Stomach (tissue), 9 donors: Measurements from ENCODE around the gene SLC4A2. TPM values are rescaled to one million over a fixed set of nuclear protein-coding genes. Genes with fewer than 3 reads are reported as not detected.

Experiments
- DNase-seq, 2 donors: peaks; one replicate each; pipeline versions ENCODE4 v3.0.0 to v3.0.0-alpha.2; 2013 to 2019
- H3K27ac ChIP-seq, 5 donors: fragments of 200-600 bp in 4 of 5; sonication (generic) in 4 of 5; one replicate each; pipeline ENCODE4 v1.5.1; 2013 to 2019; ENCODE audit warnings: mild to moderate bottlenecking in 1 of 5, moderate library complexity in 1 of 5
- H3K27me3 ChIP-seq, 3 donors: fragments of 200-600 bp; sonication (generic); one replicate each; pipeline ENCODE4 v1.5.1; 2017 to 2019; ENCODE audit warnings: mixed run types in 1 of 3
- H3K36me3 ChIP-seq, 4 donors: fragments of 200-600 bp; sonication (generic); 1 replicate in 3 of 4; 2 replicates in 1 of 4; pipeline ENCODE4 v1.5.1; 2016 to 2019
- H3K4me1 ChIP-seq, 4 donors: fragments of 200-600 bp; sonication (generic); one replicate each; pipeline ENCODE4 v1.5.1; 2016 to 2019
- H3K4me3 ChIP-seq, 4 donors: fragments of 200-600 bp; sonication (generic) in 3 of 4; one replicate each; pipeline ENCODE4 v1.5.1; 2016 to 2019; ENCODE audit warnings: mild to moderate bottlenecking in 1 of 4
- H3K9me3 ChIP-seq, 4 donors: fragments of 200-600 bp; sonication (generic); one replicate each; pipeline ENCODE4 v1.5.1; 2016 to 2019
- CTCF ChIP-seq, 7 experiments: fragments of 450-650 bp in 4 of 7; fragments of 200-600 bp in 3 of 7; sonication (generic) in 3 of 7; IDR thresholded peaks; one replicate each; pipeline ENCODE4 v1.5.1; 2016 to 2019; ENCODE audit warnings: antibody characterized with exemption in 7 of 7, control low read depth in 2 of 7, mild to moderate bottlenecking in 1 of 7
- EP300 ChIP-seq: sonication (generic); formaldehyde crosslinking; IDR thresholded peaks from one replicate; pipeline ENCODE4 v1.6.1; 2017; ENCODE audit warnings: antibody characterized with exemption
- POLR2A ChIP-seq, 4 donors: fragments of 450-650 bp; IDR thresholded peaks; one replicate each; pipeline ENCODE4 v1.6.1; 2016; ENCODE audit warnings: antibody characterized with exemption in 4 of 4, control low read depth in 2 of 4, mild to moderate bottlenecking in 1 of 4, moderate library complexity in 1 of 4
- POLR2AphosphoS5 ChIP-seq, 3 donors: sonication (generic); formaldehyde crosslinking; IDR thresholded peaks; one replicate each; pipeline ENCODE4 v1.6.1; 2016; ENCODE audit warnings: antibody characterized with exemption in 3 of 3
- WGBS, 5 donors: extraction: QIAGEN DNeasy Blood & Tissue Kit in 3 of 5; methylation state at CpG; one replicate each; pipeline versions ENCODE4 v1.1.5 to v1.1.7; 2013 to 2018; 5-methylcytosine and 5-hydroxymethylcytosine counted together
- intact Hi-C: fragments of 100-400 bp; cut with DNase I; formaldehyde crosslinking; loops from one replicate; pipeline ENCODE4 v1.15.1; 2023; ENCODE audit warnings: low total_unique reads
- polyA plus RNA-seq, 3 donors: library from polyadenylated mRNA; stranded (reverse); fragments of 200-250 nt; gene quantifications; one replicate each; pipeline ENCODE4 v1.2.3, GENCODE V29; 2013
- total RNA-seq, 5 donors: library from RNA; depleted of rRNA; stranded (reverse); fragments of >200 nt; gene quantifications; one replicate each; pipeline versions ENCODE4 v1.1.0 to v1.2.3, GENCODE V29; 2014 to 2016
- donor health status: healthy with polysubstance abuse.
- donor health status: Bipolar disorder and iron deficiency.
- donor health status: healthy.

Gene SLC4A2
- total and polyA plus RNA-seq, 8 donors: 65.9 to 296 (median 126) TPM

GRCh38 chr7:151047976-151048815 is 11.2 kb upstream of the SLC4A2 start, which contains the start of gene ASIC3:
ASIC3 (plus strand) TSS chr7:151048531; CDS start chr7:151048886, 355 bp downstream.
- no peak for DNase-seq
- no peaks in the 10 kb centered on the region for H3K9me3 ChIP-seq
- H3K36me3 ChIP-seq: peaks cover 6 to 37% (median 29%) of the 10 kb centered on the region in 4 donors

GRCh38 chr7:151048911-151049463 is 10.4 kb upstream of the SLC4A2 start:
- no peaks in the 10 kb centered on the region for H3K9me3 ChIP-seq
- TF ChIP-seq CTCF (IDR thresholded peaks at IDR 0.05) (no peak), POLR2AphosphoS5 (IDR thresholded peaks at IDR 0.05) (no peak), EP300 (no peak), POLR2A (IDR thresholded peaks at IDR 0.05) (no peak)
- intact Hi-C loops: no loop called here

More at GRCh38 chr7:151047976-151048815, 11.2 kb upstream of the SLC4A2 start, which contains the start of gene ASIC3:
- Histone ChIP-seq H3K27ac (no peak within 1 kb of the TSS), H3K4me1 (peaks cover 6 to 30% (median 21%) of the 10 kb centered on the region in 4 donors), H3K27me3 (peaks cover 0 to 28% (median 11%) of the 10 kb centered on the region in 3 donors), H3K4me3 (no peak within 1 kb of the TSS)
- TF ChIP-seq CTCF (IDR thresholded peaks at IDR 0.05) (no peak), POLR2A (IDR thresholded peaks at IDR 0.05) (no peak), POLR2AphosphoS5 (IDR thresholded peaks at IDR 0.05) (no peak), EP300 (no peak)
- intact Hi-C loops: no loop called here
- 71 to 80% (median 74%) methylated on average over 21 to 22 of the region's 22 CpGs for WGBS, 5 donors

GRCh38 chr7:151051108-151051507 is 8.3 kb upstream of the SLC4A2 start:
- intact Hi-C loops: no loop called here
- WGBS, 5 donors: 3 to 4% (median 3%) methylated on average over 36 to 50 of the region's 50 CpGs
- no peaks in the 10 kb centered on the region for H3K9me3 ChIP-seq
- H3K4me1 ChIP-seq: peaks cover 6 to 30% (median 21%) of the 10 kb centered on the region in 4 donors
- no peak overlapping the region for H3K27ac ChIP-seq
- peaks cover 0 to 23% (median 14%) of the 10 kb centered on the region in 4 donors for H3K36me3 ChIP-seq
- peaks cover 0 to 28% (median 11%) of the 10 kb centered on the region in 3 donors for H3K27me3 ChIP-seq
- H3K4me3 ChIP-seq: peak overlapping the region in 1 of 4 donors; percentile 4
- DNase-seq: peak; percentile 59 to 93
- no peak for TF ChIP-seq POLR2A (IDR thresholded peaks at IDR 0.05)
- no peak for TF ChIP-seq EP300
- no peak for TF ChIP-seq CTCF (IDR thresholded peaks at IDR 0.05)
- TF ChIP-seq POLR2AphosphoS5 (IDR thresholded peaks at IDR 0.05): peak in 2 of 3 donors; percentile 4 to 31

More at GRCh38 chr7:151048911-151049463, 10.4 kb upstream of the SLC4A2 start:
- WGBS, 5 donors: 88 to 92% (median 91%) methylated on average over 31 to 38 of the region's 38 CpGs
- Histone ChIP-seq H3K4me1 (peaks cover 6 to 30% (median 21%) of the 10 kb centered on the region in 4 donors), H3K36me3 (peaks cover 4 to 37% (median 29%) of the 10 kb centered on the region in 4 donors), H3K27ac (no peak overlapping the region), H3K27me3 (peaks cover 0 to 28% (median 11%) of the 10 kb centered on the region in 3 donors), H3K4me3 (no peak overlapping the region)
- no peak for DNase-seq

- intact Hi-C loops: no loop called here
- TF ChIP-seq CTCF (IDR thresholded peaks at IDR 0.05): no peak
- no peaks in the 10 kb centered on the region for H3K9me3 ChIP-seq
- H3K4me3 ChIP-seq: no peak overlapping the region
- H3K4me1 ChIP-seq: peaks cover 9 to 27% (median 25%) of the 10 kb centered on the region in 4 donors
- peaks cover 0 to 28% (median 11%) of the 10 kb centered on the region in 3 donors for H3K27me3 ChIP-seq
- no peak overlapping the region for H3K27ac ChIP-seq
- WGBS, 5 donors: 62 to 94% (median 77%) methylated on average over 2 to 4 of the region's 4 CpGs
- H3K36me3 ChIP-seq: peaks cover 0 to 23% (median 12%) of the 10 kb centered on the region in 4 donors
- DNase-seq: no peak
Observed at GRCh38 chr7:151053096-151053495, 6.3 kb upstream of the SLC4A2 start.
